ENCODE measurements around the gene GALNT14. TPM values are rescaled to one million over a fixed set of nuclear protein-coding genes. Genes with fewer than 3 reads are reported as not detected.

Gene GALNT14
- total and polyA plus RNA-seq, 2 donors (not counting 1 experiment from before 2014, with no cell fraction given) = 3.1 to 6.2 TPM

- no peak for ATAC-seq (ENCODE audit: low read depth)
- DNase-seq = no peak
- 98% methylated on average over 8 of the region's 14 CpGs for WGBS (ENCODE audit: insufficient coverage)
- CTCF ChIA-PET = no interaction called here
- no peak overlapping the region for H3K4me2 ChIP-seq (replicated peaks; ENCODE audit: low read depth, low read length, poor library complexity, severe bottlenecking)
- H3K36me3 ChIP-seq (replicated peaks in 1 of 2; ENCODE audit: control extremely low read depth in 1 of 2, control insufficient read depth in 1 of 2, extremely low read depth in 1 of 2, insufficient read depth in 2 of 2, low read length in 1 of 2) = no peaks in the 10 kb centered on the region
- peaks cover 7% of the 10 kb centered on the region for H3K9me3 Mint-ChIP-seq (ENCODE audit: insufficient read depth)
- no peak overlapping the region for H2AFZ ChIP-seq (ENCODE audit: insufficient read depth, low read depth, low read length, poor library complexity, severe bottlenecking)
- no peak overlapping the region for H3K27ac Mint-ChIP-seq
- no peaks in the 10 kb centered on the region for H3K4me1 ChIP-seq (ENCODE audit: control insufficient read depth in 2 of 2, insufficient read depth in 2 of 2, low read length in 2 of 2)
- intact Hi-C loops (cut with micrococcal nuclease) = no loop called here
- no peaks in the 10 kb centered on the region for H3K27me3 Mint-ChIP-seq
- POLR2A ChIA-PET = no interaction called here
- TF ChIP-seq CTCF (IDR thresholded peaks at IDR 0.05) (no peak), EZH2 (IDR thresholded peaks at IDR 0.05; ENCODE audit: borderline replicate concordance, insufficient read depth, low read depth, low read length, poor library complexity, severe bottlenecking) (no peak)
- peaks cover 0 to 14% (median 4%) of the 10 kb centered on the region in 3 donors for H3K9me3 ChIP-seq (ENCODE audit: control extremely low read depth in 1 of 3, control insufficient read depth in 2 of 3, insufficient read depth in 1 of 3, low read length in 2 of 3)
- H4K20me1 ChIP-seq (ENCODE audit: control insufficient read depth, insufficient read depth, low read length, poor library complexity, severe bottlenecking) = no peaks in the 10 kb centered on the region
- no peak overlapping the region for H3K4me3 Mint-ChIP-seq
- H3K4me3 ChIP-seq (ENCODE audit: control extremely low read depth in 1 of 5, extremely low read depth in 1 of 5, insufficient read depth in 1 of 5, low read depth in 2 of 5, low read length in 4 of 5) = no peak overlapping the region
- no peak overlapping the region for H3K9ac ChIP-seq (ENCODE audit: low read length)
- no peaks in the 10 kb centered on the region for H3K4me1 Mint-ChIP-seq
- H3K27me3 ChIP-seq (replicated peaks in 1 of 4; ENCODE audit: control extremely low read depth in 1 of 4, control insufficient read depth in 3 of 4, insufficient read depth in 4 of 4, low read length in 3 of 4) = no peaks in the 10 kb centered on the region
- no peak overlapping the region for H3K27ac ChIP-seq (ENCODE audit: low read length in 2 of 2)
- H3K79me2 ChIP-seq (ENCODE audit: control insufficient read depth, insufficient read depth, low read length) = no peaks in the 10 kb centered on the region
These were observed 238.7 kb downstream of the GALNT14 start for GRCh38 chr2:30899516-30900054.

- Mint-ChIP-seq H3K27ac (no peak overlapping the region), H3K27me3 (no peaks in the 10 kb centered on the region), H3K9me3 (ENCODE audit: insufficient read depth) (peaks cover 7% of the 10 kb centered on the region), H3K4me3 (no peak overlapping the region), H3K4me1 (no peaks in the 10 kb centered on the region)
- H3K4me2 ChIP-seq (replicated peaks; ENCODE audit: low read depth, low read length, poor library complexity, severe bottlenecking) = no peak overlapping the region
- POLR2A ChIA-PET = no interaction called here
- no peaks in the 10 kb centered on the region for H3K4me1 ChIP-seq (ENCODE audit: control insufficient read depth in 2 of 2, insufficient read depth in 2 of 2, low read length in 2 of 2)
- no peaks in the 10 kb centered on the region for H4K20me1 ChIP-seq (ENCODE audit: control insufficient read depth, insufficient read depth, low read length, poor library complexity, severe bottlenecking)
- no peaks in the 10 kb centered on the region for H3K79me2 ChIP-seq (ENCODE audit: control insufficient read depth, insufficient read depth, low read length)
- no peak for TF ChIP-seq CTCF (IDR thresholded peaks at IDR 0.05)
- H3K36me3 ChIP-seq (replicated peaks in 1 of 2; ENCODE audit: control extremely low read depth in 1 of 2, control insufficient read depth in 1 of 2, extremely low read depth in 1 of 2, insufficient read depth in 2 of 2, low read length in 1 of 2) = no peaks in the 10 kb centered on the region
- no peak for ATAC-seq (ENCODE audit: low read depth)
- no peak overlapping the region for H2AFZ ChIP-seq (ENCODE audit: insufficient read depth, low read depth, low read length, poor library complexity, severe bottlenecking)
- WGBS (ENCODE audit: insufficient coverage) = 97% methylated on average over 12 of the region's 13 CpGs
- H3K27ac ChIP-seq (ENCODE audit: low read length in 2 of 2) = no peak overlapping the region
- H3K4me3 ChIP-seq (ENCODE audit: control extremely low read depth in 1 of 5, extremely low read depth in 1 of 5, insufficient read depth in 1 of 5, low read depth in 2 of 5, low read length in 4 of 5) = no peak overlapping the region
- H3K27me3 ChIP-seq (replicated peaks in 1 of 4; ENCODE audit: control extremely low read depth in 1 of 4, control insufficient read depth in 3 of 4, insufficient read depth in 4 of 4, low read length in 3 of 4) = no peaks in the 10 kb centered on the region
- no peak for DNase-seq
- H3K9me3 ChIP-seq (ENCODE audit: control extremely low read depth in 1 of 3, control insufficient read depth in 2 of 3, insufficient read depth in 1 of 3, low read length in 2 of 3) = peaks cover 0 to 14% (median 4%) of the 10 kb centered on the region in 3 donors
- CTCF ChIA-PET = no interaction called here
- no peak overlapping the region for H3K9ac ChIP-seq (ENCODE audit: low read length)
- intact Hi-C loops (cut with micrococcal nuclease) = no loop called here
These were observed 240.7 kb downstream of the GALNT14 start for GRCh38 chr2:30897539-30897938.

All from B cell (primary cell).